ENCODE results near the gene ATG2A. TPM values are rescaled to one million over a fixed set of nuclear protein-coding genes. Genes with fewer than 3 reads are reported as not detected.
A peak's percentile ranks its signal among the peaks of the same experiment; 100 is the strongest.

Gene ATG2A
- total and polyA plus RNA-seq, 9 of the 15 experiments (the other 6 are each of a cell fraction or from before 2014, with no cell fraction given): 0.25 to 45.9 (median 5.2) TPM

DNA sequence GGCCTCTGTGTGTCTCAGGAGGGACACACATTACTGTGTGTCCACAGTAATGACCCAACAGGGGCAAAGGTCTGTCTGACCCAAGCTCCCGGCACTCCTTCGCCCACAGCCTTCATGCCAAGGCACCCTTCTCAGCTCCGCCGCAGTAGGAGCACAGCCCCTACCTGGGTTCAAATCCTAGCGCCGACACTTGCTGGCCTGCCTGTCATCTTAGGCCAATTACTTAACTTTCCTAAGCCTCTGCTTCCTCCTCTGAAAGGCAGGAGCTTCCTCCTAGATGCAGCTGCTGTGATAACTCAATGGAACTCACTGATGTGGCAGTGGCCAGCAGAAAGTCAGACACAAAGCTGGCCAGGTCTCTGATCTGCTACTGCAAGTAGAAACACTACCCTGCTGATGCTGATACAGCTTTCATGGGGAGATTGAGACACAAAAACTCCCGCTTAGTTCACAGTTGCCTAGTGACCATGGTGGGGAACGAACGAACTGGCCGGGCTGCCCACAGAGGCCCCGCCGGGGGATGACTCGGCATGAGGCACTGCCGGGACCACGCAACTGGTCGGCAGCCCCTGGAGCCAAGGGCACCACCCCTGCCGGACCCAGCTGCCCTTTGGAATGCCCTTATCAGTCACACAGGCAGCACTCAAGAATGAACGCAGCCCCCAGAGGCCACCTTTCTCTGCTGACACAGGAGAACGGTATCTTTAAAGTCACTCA lies 46.7 kb downstream of the ATG2A start (continued):
- TF ChIP-seq EHMT2 (IDR thresholded peaks at IDR 0.05) (peak; percentile 71; the same call in 1 of the 2 replicates), YY1 (IDR thresholded peaks at IDR 0.05; ENCODE audit: borderline replicate concordance in 1 of 3, control insufficient read depth in 1 of 3, extremely low read depth in 1 of 3, insufficient read depth in 3 of 3, insufficient read length in 1 of 3, insufficient replicate concordance in 2 of 3, low read depth in 1 of 3, low read length in 2 of 3) (no peak), CBX1 (IDR thresholded peaks at IDR 0.05; ENCODE audit: low read depth) (no peak), ZC3H8 (IDR thresholded peaks at IDR 0.05) (no peak), FUS (optimal IDR thresholded peaks at IDR 0.05; ENCODE audit: low read depth, low read length) (no peak), ZNF239 (CRISPR knock-in tag; IDR thresholded peaks at IDR 0.05) (no peak; the same call in 1 of the 2 replicates), MCM2 (IDR thresholded peaks at IDR 0.05; ENCODE audit: low read depth) (no peak), ZNF778 (CRISPR knock-in tag; IDR thresholded peaks at IDR 0.05) (no peak), ZNF197 (CRISPR knock-in tag; IDR thresholded peaks at IDR 0.05; ENCODE audit: low read depth) (no peak), ZNF174 (CRISPR knock-in tag; IDR thresholded peaks at IDR 0.05) (no peak), ZNF584 (CRISPR knock-in tag; IDR thresholded peaks at IDR 0.05; ENCODE audit: low read depth) (no peak), ZC3H11A (IDR thresholded peaks at IDR 0.05; ENCODE audit: low read depth, low read length) (no peak), FOXP1 (CRISPR knock-in tag; IDR thresholded peaks at IDR 0.05) (0 out of 2 replicates have a peak, but pooled peaks have one; percentile 16), HDAC1 (IDR thresholded peaks at IDR 0.05) (0 out of 4 replicates have a peak, but pooled peaks of 1 of the 2 experiments have one; percentile 18), ZNF316 (IDR thresholded peaks at IDR 0.05) (peak; percentile 78), ZNF146 (CRISPR knock-in tag; IDR thresholded peaks at IDR 0.05; ENCODE audit: unreplicated experiment) (no peak), HNRNPUL1 (IDR thresholded peaks at IDR 0.05; ENCODE audit: low read length) (no peak), ZC3H4 (CRISPR knock-in tag; IDR thresholded peaks at IDR 0.05; ENCODE audit: borderline replicate concordance) (no peak)
- TF ChIP-seq, protein P1, sequence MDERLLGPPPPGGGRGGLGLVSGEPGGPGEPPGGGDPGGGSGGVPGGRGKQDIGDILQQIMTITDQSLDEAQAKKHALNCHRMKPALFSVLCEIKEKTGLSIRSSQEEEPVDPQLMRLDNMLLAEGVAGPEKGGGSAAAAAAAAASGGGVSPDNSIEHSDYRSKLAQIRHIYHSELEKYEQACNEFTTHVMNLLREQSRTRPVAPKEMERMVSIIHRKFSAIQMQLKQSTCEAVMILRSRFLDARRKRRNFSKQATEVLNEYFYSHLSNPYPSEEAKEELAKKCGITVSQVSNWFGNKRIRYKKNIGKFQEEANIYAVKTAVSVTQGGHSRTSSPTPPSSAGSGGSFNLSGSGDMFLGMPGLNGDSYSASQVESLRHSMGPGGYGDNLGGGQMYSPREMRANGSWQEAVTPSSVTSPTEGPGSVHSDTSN (CRISPR knock-in tag; IDR thresholded peaks at IDR 0.05; ENCODE audit: low read depth): no peak
- TF ChIP-seq, protein P1 (tag; conservative IDR thresholded peaks at IDR 0.05; ENCODE audit: low read depth): peak; percentile 31; the same call in 1 of the 2 replicates
- TF ChIP-seq, protein P2, sequence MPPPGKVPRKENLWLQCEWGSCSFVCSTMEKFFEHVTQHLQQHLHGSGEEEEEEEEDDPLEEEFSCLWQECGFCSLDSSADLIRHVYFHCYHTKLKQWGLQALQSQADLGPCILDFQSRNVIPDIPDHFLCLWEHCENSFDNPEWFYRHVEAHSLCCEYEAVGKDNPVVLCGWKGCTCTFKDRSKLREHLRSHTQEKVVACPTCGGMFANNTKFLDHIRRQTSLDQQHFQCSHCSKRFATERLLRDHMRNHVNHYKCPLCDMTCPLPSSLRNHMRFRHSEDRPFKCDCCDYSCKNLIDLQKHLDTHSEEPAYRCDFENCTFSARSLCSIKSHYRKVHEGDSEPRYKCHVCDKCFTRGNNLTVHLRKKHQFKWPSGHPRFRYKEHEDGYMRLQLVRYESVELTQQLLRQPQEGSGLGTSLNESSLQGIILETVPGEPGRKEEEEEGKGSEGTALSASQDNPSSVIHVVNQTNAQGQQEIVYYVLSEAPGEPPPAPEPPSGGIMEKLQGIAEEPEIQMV (tag; conservative IDR thresholded peaks at IDR 0.05; ENCODE audit: low read depth): no peak
- TF ChIP-seq, protein P3, sequence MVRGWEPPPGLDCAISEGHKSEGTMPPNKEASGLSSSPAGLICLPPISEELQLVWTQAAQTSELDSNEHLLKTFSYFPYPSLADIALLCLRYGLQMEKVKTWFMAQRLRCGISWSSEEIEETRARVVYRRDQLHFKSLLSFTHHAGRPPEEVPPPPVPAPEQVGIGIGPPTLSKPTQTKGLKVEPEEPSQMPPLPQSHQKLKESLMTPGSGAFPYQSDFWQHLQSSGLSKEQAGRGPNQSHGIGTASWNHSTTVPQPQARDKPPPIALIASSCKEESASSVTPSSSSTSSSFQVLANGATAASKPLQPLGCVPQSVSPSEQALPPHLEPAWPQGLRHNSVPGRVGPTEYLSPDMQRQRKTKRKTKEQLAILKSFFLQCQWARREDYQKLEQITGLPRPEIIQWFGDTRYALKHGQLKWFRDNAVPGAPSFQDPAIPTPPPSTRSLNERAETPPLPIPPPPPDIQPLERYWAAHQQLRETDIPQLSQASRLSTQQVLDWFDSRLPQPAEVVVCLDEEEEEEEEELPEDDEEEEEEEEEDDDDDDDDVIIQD (CRISPR knock-in tag; IDR thresholded peaks at IDR 0.05): no peak

All from K562 (cell line).